GM12878 (cell line): ENCODE measurements around the gene TXLNB. TPM values are rescaled to one million over a fixed set of nuclear protein-coding genes. Genes with fewer than 3 reads are reported as not detected.

ENCODE experiments used
- ATAC-seq: fragments of 200-7000 bp; cut with Tn5 transposase; 3 replicates; pipeline ENCODE4 v1.9.1; 2020; ENCODE audit warnings: mild to moderate bottlenecking, moderate library complexity
- BruUV-seq: library from RNA; stranded (reverse); fragments of 400-500 nt; replicated peaks from 2 replicates; lab custom pipeline; 2021; lab: Mats Ljungman, UMichigan
- CTCF ChIA-PET: fragments of 300-600 bp; sonication (Branson Sonifier 250); formaldehyde crosslinking; extraction: SDS; loops from one replicate; lab custom pipeline; 2021; ENCODE audit warnings: inconsistent platforms; lab: Yijun Ruan, JAX
- POLR2A ChIA-PET: fragments of 350-600 bp; formaldehyde crosslinking; extraction: SDS; loops from one replicate; lab custom pipeline; 2021; ENCODE audit warnings: inconsistent platforms; lab: Charles Lee
- RAD21 ChIA-PET: fragments of 300-600 bp; sonication (Branson Sonifier 250); formaldehyde crosslinking; loops from one replicate; lab custom pipeline; 2023; ENCODE audit warnings: antibody characterized with exemption; ENCODE audit not compliant: unreplicated experiment; lab: Charles Lee
- SMC1A ChIA-PET: fragments of 300-600 bp; sonication (Branson Sonifier 250); formaldehyde crosslinking; loops from one replicate; lab custom pipeline; 2023; ENCODE audit not compliant: unreplicated experiment, uncharacterized antibody; lab: Charles Lee
- DNase-seq: peaks from one replicate; pipeline ENCODE4 v3.0.0-alpha.2; 2011; ENCODE audit warnings: low read depth, low spot score
- FAIRE-seq: peaks from 3 replicates; lab custom pipeline; 2011; peaks lifted over from hg19 to GRCh38; lab: Jason Lieb, UNC
- H2AFZ ChIP-seq: 2 replicates; pipeline ENCODE4 v1.6.0; 2011; ENCODE audit warnings: low read depth, low read length, control low read depth; ENCODE audit not compliant: control insufficient read depth
- H3K27ac ChIP-seq: 2 replicates; pipeline ENCODE4 v1.5.1; 2011; ENCODE audit warnings: control low read depth; ENCODE audit not compliant: control insufficient read depth, insufficient read depth
- H3K27me3 ChIP-seq, 2 experiments: replicated peaks in 1 of 2; 2 replicates each; pipeline versions ENCODE4 v1.6.0 to v1.6.1; 2011; ENCODE audit warnings: low read length in 1 of 2; ENCODE audit not compliant: control insufficient read depth in 2 of 2, insufficient read depth in 2 of 2
- H3K36me3 ChIP-seq, 2 experiments: 2 replicates each; pipeline ENCODE4 v1.5.1; 2011; ENCODE audit warnings: low read length in 1 of 2; ENCODE audit not compliant: control insufficient read depth in 2 of 2, insufficient read depth in 2 of 2
- H3K4me1 ChIP-seq: 2 replicates; pipeline ENCODE4 v1.6.1; 2011; ENCODE audit warnings: mild to moderate bottlenecking, low read length, moderate library complexity, mixed read lengths; ENCODE audit not compliant: control insufficient read depth, insufficient read depth
- H3K4me2 ChIP-seq: 2 replicates; pipeline ENCODE4 v1.6.0; 2011; ENCODE audit warnings: control low read depth; ENCODE audit not compliant: control insufficient read depth, insufficient read depth
- H3K4me3 ChIP-seq: fragments of 200-600 bp; sonication (generic); 2 replicates; pipeline ENCODE4 v1.5.1; 2016
- H3K79me2 ChIP-seq: 2 replicates; pipeline ENCODE4 v1.6.0; 2011; ENCODE audit warnings: low read length; ENCODE audit not compliant: control insufficient read depth, insufficient read depth
- H3K9ac ChIP-seq: 2 replicates; pipeline ENCODE4 v1.8.0; 2011; ENCODE audit warnings: low read length, control low read depth, mixed read lengths; ENCODE audit not compliant: control insufficient read depth, insufficient read depth
- H3K9me3 ChIP-seq: replicated peaks from 3 replicates; pipeline ENCODE4 v1.5.1; 2011; ENCODE audit warnings: mild to moderate bottlenecking, low read length; ENCODE audit not compliant: control insufficient read depth, insufficient read depth
- H4K20me1 ChIP-seq: 2 replicates; pipeline ENCODE4 v1.6.0; 2011; ENCODE audit not compliant: control insufficient read depth, insufficient read depth
- ASH2L ChIP-seq: fragments of 300-600, 200-600 bp; sonication (generic); IDR thresholded peaks from 2 replicates; pipeline ENCODE4 v1.6.1; 2017; ENCODE audit warnings: low read depth, mild to moderate bottlenecking, borderline replicate concordance
- CBX5 ChIP-seq: sonication (generic); IDR thresholded peaks from 2 replicates; pipeline ENCODE4 v1.6.1; 2016; ENCODE audit warnings: low read depth, moderate library complexity, mild to moderate bottlenecking, inconsistent platforms
- DPF2 ChIP-seq: fragments of 450-650 bp; IDR thresholded peaks from 2 replicates; pipeline ENCODE4 v1.6.1; 2017; ENCODE audit warnings: mild to moderate bottlenecking
- EED ChIP-seq: sonication (generic); IDR thresholded peaks from 2 replicates; pipeline ENCODE4 v1.6.1; 2016; ENCODE audit warnings: antibody characterized with exemption, low read depth
- EP300 ChIP-seq, 2 experiments: fragments of 150-350 bp in 1 of 2; IDR thresholded peaks; 2 replicates each; pipeline ENCODE4 v1.6.1; 2011 to 2012; ENCODE audit warnings: low read depth in 2 of 2, low read length in 2 of 2, borderline replicate concordance in 1 of 2, improper control_type of control experiment in 1 of 2, inconsistent platforms in 1 of 2; ENCODE audit not compliant: control insufficient read depth in 1 of 2
- ETV6 ChIP-seq, 2 experiments: fragments of 450-650 bp in 1 of 2; IDR thresholded peaks in 1 of 2; conservative IDR thresholded peaks in 1 of 2; 2 replicates each; pipeline ENCODE4 v1.6.1; 2014; ENCODE audit warnings: antibody characterized with exemption in 1 of 2, borderline replicate concordance in 1 of 2, low read depth in 1 of 2, mild to moderate bottlenecking in 1 of 2, moderate library complexity in 1 of 2
- MTA3 ChIP-seq: IDR thresholded peaks from 2 replicates; pipeline ENCODE4 v1.6.1; 2012; ENCODE audit warnings: low read length, inconsistent platforms, borderline replicate concordance
- PAX5 ChIP-seq: IDR thresholded peaks from 2 replicates; pipeline ENCODE4 v1.6.1; 2011; ENCODE audit warnings: low read depth, low read length, borderline replicate concordance
- RAD51 ChIP-seq: fragments of 450-650 bp; IDR thresholded peaks from 2 replicates; pipeline ENCODE4 v1.6.1; 2016; ENCODE audit warnings: moderate library complexity, mild to moderate bottlenecking, inconsistent platforms
- RB1 ChIP-seq: fragments of 450-650 bp; formaldehyde crosslinking; IDR thresholded peaks from 2 replicates; pipeline ENCODE4 v1.6.1; 2017; ENCODE audit warnings: mild to moderate bottlenecking, borderline replicate concordance
- SPI1 ChIP-seq: IDR thresholded peaks from 2 replicates; pipeline ENCODE4 v1.6.1; 2011; ENCODE audit warnings: low read depth, mild to moderate bottlenecking, low read length, moderate library complexity, borderline replicate concordance; ENCODE audit not compliant: insufficient read depth
- TCF12 ChIP-seq: IDR thresholded peaks from 2 replicates; pipeline ENCODE4 v1.6.1; 2011; ENCODE audit warnings: low read depth, mild to moderate bottlenecking, low read length
- WRNIP1 ChIP-seq: IDR thresholded peaks from 2 replicates; pipeline ENCODE4 v1.6.1; 2011; ENCODE audit warnings: low read depth, low read length, improper control_type of control experiment, borderline replicate concordance
- YBX1 ChIP-seq: fragments of 450-650 bp; IDR thresholded peaks from 2 replicates; pipeline ENCODE4 v1.6.1; 2016; ENCODE audit warnings: antibody characterized with exemption
- WGBS: methylation state at CpG from one replicate; pipeline ENCODE4 v1.1.6; 2016; ENCODE audit warnings: low lambda C conversion rate; ENCODE audit not compliant: insufficient replicate concordance, insufficient coverage; ENCODE audit errors: missing lambda C conversion rate; 5-methylcytosine and 5-hydroxymethylcytosine counted together
- in situ Hi-C: fragments of 300-500 bp; cut with MboI; formaldehyde crosslinking; loops from 9 replicates; pipeline ENCODE4 v1.14.3; 2018; ENCODE audit warnings: mixed read lengths
- intact Hi-C: fragments of 100-400 bp; cut with micrococcal nuclease; formaldehyde crosslinking; loops from one replicate; pipeline ENCODE4 v1.14.2; 2022; ENCODE audit not compliant: unreplicated experiment
- polyA plus RNA-seq, 11 experiments: library from polyadenylated mRNA; depleted of rRNA in 4 of 11; unstranded in 6 of 11; stranded (reverse) in 5 of 11; fragments of >200 nt; fragmentation: Nextera tagmentation in 4 of 11; fragmentation: Illumina TruSeq in 1 of 11; extraction: Ambion mirVana in 4 of 11; extraction: Trizol in 1 of 11; gene quantifications; 1 replicate in 1 of 11; 2 replicates in 10 of 11; pipeline versions ENCODE4 v1.2.1 to v1.2.3, GENCODE V29; 2011 to 2016; ENCODE audit warnings: inconsistent platforms in 2 of 11, missing spikeins in 2 of 11, low read depth in 1 of 11
- total RNA-seq, 4 experiments: library from RNA; depleted of rRNA in 3 of 4; stranded (reverse); fragments of >200 nt in 3 of 4; fragmentation: Illumina TruSeq in 1 of 4; extraction: Trizol in 1 of 4; gene quantifications; 2 replicates each; pipeline versions ENCODE4 v1.2.1 to v1.2.3, GENCODE V29; 2013 to 2021
- TF ChIP-seq, protein P1 (sequence below): IDR thresholded peaks from 2 replicates; pipeline ENCODE4 v1.6.1; 2011; ENCODE audit warnings: mild to moderate bottlenecking, low read depth, low read length, moderate library complexity; ENCODE audit not compliant: insufficient replicate concordance
- TF ChIP-seq, protein P2 (sequence below): IDR thresholded peaks from 2 replicates; pipeline ENCODE4 v1.6.1; 2012; ENCODE audit warnings: low read depth, low read length, improper control_type of control experiment
- TF ChIP-seq, protein P3 (sequence below): fragments of 450-650 bp; IDR thresholded peaks from 2 replicates; pipeline ENCODE4 v1.6.1; 2018; ENCODE audit warnings: borderline replicate concordance, mild to moderate bottlenecking; ENCODE audit not compliant: partially characterized antibody
- TF ChIP-seq, protein P4 (sequence below): fragments of 150-350 bp; IDR thresholded peaks from 2 replicates; pipeline ENCODE4 v1.6.1; 2016; ENCODE audit warnings: low read depth, low read length

The TXLNB gene
- total and polyA plus RNA-seq, 10 of the 15 experiments (the other 5 are each of a cell fraction or from before 2014, with no cell fraction given) = 0.07 to 1.3 (median 0.22) TPM; not detected in 1

DNA sequence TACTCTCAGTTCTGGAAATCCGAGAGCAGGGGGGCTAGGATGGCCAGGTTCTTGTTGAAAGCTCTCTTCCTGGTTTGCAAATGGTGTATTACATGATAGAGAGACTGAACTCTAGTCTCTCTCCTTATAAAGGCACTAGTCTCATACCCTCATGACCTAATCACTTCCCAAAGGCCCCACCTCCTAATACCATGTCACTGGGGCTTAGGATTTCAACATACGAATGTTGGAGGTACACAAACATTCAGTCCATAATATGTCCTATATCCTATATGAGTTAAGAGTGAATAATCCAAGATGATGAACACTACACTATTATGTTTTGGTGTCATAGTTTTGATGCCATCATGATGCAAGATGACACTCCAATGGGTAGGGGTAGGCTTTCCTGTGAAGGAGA lies 20.0 kb upstream of the TXLNB start:
- Histone ChIP-seq H3K9me3 (no peaks in the 10 kb centered on the region), H3K27ac (no peak overlapping the region), H3K4me2 (no peak overlapping the region), H3K9ac (no peak overlapping the region), H3K36me3 (no peaks in the 10 kb centered on the region), H3K27me3 (no peaks in the 10 kb centered on the region), H3K4me1 (no peaks in the 10 kb centered on the region; the same call in 1 of the 2 replicates), H3K4me3 (no peak overlapping the region), H2AFZ (no peak overlapping the region), H3K79me2 (no peaks in the 10 kb centered on the region), H4K20me1 (no peaks in the 10 kb centered on the region)
- no TSS peak for BruUV-seq
- ChIA-PET RAD21 (no interaction called here), POLR2A (interaction anchor here (0.6 kb wide), 1 partner anchor 94 kb away, joined by 3 read pairs; no protein-coding TSS in a partner anchor), SMC1A (interaction anchor here (0.9 to 2.6 kb wide), 5 partner anchors 10 to 81 kb away, joined by 3 to 9 read pairs (median 4); no protein-coding TSS in a partner anchor), CTCF (no interaction called here)
- ATAC-seq = no peak
- 43% methylated on average over 2 of the region's 2 CpGs for WGBS
- FAIRE-seq = no peak
- intact Hi-C loops = no loop called here
- in situ Hi-C loops = no loop called here
- DNase-seq = no peak
- TF ChIP-seq YBX1 (no peak), CBX5 (no peak), ETV6 (conservative IDR thresholded peaks at IDR 0.05 in 1 of 2, IDR thresholded peaks at IDR 0.05 in 1 of 2; ENCODE audit: borderline replicate concordance in 1 of 2, low read depth in 1 of 2) (no peak), RB1 (no peak), DPF2 (no peak), SPI1 (no peak), EED (no peak), WRNIP1 (no peak), PAX5 (no peak), MTA3 (no peak), TCF12 (no peak), EP300 (IDR thresholded peaks at IDR 0.05; ENCODE audit: borderline replicate concordance in 1 of 2, control insufficient read depth in 1 of 2, low read depth in 2 of 2, low read length in 2 of 2) (no peak), RAD51 (no peak), ASH2L (no peak)
- TF ChIP-seq, protein P1, sequence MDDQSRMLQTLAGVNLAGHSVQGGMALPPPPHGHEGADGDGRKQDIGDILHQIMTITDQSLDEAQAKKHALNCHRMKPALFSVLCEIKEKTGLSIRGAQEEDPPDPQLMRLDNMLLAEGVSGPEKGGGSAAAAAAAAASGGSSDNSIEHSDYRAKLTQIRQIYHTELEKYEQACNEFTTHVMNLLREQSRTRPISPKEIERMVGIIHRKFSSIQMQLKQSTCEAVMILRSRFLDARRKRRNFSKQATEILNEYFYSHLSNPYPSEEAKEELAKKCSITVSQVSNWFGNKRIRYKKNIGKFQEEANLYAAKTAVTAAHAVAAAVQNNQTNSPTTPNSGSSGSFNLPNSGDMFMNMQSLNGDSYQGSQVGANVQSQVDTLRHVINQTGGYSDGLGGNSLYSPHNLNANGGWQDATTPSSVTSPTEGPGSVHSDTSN = no peak
- TF ChIP-seq, protein P2, sequence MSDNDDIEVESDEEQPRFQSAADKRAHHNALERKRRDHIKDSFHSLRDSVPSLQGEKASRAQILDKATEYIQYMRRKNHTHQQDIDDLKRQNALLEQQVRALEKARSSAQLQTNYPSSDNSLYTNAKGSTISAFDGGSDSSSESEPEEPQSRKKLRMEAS = no peak
- TF ChIP-seq, protein P3, sequence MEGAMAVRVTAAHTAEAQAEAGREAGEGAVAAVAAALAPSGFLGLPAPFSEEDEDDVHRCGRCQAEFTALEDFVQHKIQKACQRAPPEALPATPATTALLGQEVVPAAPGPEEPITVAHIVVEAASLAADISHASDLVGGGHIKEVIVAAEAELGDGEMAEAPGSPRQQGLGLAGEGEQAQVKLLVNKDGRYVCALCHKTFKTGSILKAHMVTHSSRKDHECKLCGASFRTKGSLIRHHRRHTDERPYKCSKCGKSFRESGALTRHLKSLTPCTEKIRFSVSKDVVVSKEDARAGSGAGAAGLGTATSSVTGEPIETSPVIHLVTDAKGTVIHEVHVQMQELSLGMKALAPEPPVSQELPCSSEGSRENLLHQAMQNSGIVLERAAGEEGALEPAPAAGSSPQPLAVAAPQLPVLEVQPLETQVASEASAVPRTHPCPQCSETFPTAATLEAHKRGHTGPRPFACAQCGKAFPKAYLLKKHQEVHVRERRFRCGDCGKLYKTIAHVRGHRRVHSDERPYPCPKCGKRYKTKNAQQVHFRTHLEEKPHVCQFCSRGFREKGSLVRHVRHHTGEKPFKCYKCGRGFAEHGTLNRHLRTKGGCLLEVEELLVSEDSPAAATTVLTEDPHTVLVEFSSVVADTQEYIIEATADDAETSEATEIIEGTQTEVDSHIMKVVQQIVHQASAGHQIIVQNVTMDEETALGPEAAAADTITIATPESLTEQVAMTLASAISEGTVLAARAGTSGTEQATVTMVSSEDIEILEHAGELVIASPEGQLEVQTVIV = no peak
- TF ChIP-seq, protein P4, sequence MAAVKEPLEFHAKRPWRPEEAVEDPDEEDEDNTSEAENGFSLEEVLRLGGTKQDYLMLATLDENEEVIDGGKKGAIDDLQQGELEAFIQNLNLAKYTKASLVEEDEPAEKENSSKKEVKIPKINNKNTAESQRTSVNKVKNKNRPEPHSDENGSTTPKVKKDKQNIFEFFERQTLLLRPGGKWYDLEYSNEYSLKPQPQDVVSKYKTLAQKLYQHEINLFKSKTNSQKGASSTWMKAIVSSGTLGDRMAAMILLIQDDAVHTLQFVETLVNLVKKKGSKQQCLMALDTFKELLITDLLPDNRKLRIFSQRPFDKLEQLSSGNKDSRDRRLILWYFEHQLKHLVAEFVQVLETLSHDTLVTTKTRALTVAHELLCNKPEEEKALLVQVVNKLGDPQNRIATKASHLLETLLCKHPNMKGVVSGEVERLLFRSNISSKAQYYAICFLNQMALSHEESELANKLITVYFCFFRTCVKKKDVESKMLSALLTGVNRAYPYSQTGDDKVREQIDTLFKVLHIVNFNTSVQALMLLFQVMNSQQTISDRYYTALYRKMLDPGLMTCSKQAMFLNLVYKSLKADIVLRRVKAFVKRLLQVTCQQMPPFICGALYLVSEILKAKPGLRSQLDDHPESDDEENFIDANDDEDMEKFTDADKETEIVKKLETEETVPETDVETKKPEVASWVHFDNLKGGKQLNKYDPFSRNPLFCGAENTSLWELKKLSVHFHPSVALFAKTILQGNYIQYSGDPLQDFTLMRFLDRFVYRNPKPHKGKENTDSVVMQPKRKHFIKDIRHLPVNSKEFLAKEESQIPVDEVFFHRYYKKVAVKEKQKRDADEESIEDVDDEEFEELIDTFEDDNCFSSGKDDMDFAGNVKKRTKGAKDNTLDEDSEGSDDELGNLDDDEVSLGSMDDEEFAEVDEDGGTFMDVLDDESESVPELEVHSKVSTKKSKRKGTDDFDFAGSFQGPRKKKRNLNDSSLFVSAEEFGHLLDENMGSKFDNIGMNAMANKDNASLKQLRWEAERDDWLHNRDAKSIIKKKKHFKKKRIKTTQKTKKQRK = no peak
